ENCODE results near the gene UAP1L1. TPM values are rescaled to one million over a fixed set of nuclear protein-coding genes. Genes with fewer than 3 reads are reported as not detected.

UAP1L1 gene
- total and polyA plus RNA-seq, 9 of the 15 experiments (the other 6 are each of a cell fraction or from before 2014, with no cell fraction given), result 0.20 to 8.6 (median 3.7) TPM

GRCh38 chr9:137128158-137128861 lies 51.0 kb downstream of the UAP1L1 start (continued):
- TF ChIP-seq ATF6 (CRISPR knock-in tag; IDR thresholded peaks at IDR 0.05), result 0 out of 2 replicates have a peak, but pooled peaks have one; percentile 35
- 0 out of 2 replicates have a peak, but pooled peaks have one; percentile 36 for TF ChIP-seq LCOR (CRISPR knock-in tag; IDR thresholded peaks at IDR 0.05)

- intact Hi-C loops (cut with micrococcal nuclease) (loop anchor here (2.0 kb wide), 1 partner anchor 22 kb away; no protein-coding TSS in a partner anchor), in situ Hi-C loops (cut with MboI) (loop anchor here (5.0 kb wide), 1 partner anchor 98 kb away; the partner anchor contains the start of genes CYSRT1 and RNF224)
- Histone ChIP-seq H3K9ac (ENCODE audit: insufficient read depth in 1 of 2, low read depth in 2 of 2, low read length in 2 of 2) (peak overlapping the region; percentile 84 to 100), H4K20me1 (replicated peaks; ENCODE audit: control insufficient read depth, insufficient read depth, low read length) (no peaks in the 10 kb centered on the region), H3K9me1 (ENCODE audit: control insufficient read depth, insufficient read depth, low read length) (no peaks in the 10 kb centered on the region), H3K4me3 (peak overlapping the region; percentile 91), H2AFZ (ENCODE audit: low read depth, low read length) (peak overlapping the region; percentile 99), H3K4me1 (replicated peaks in 1 of 2; ENCODE audit: control insufficient read depth in 2 of 2, insufficient read depth in 2 of 2, low read length in 2 of 2) (peaks cover 12 to 37% of the 10 kb centered on the region in 2 experiments; a peak in 4 of 5 replicates), H3K79me2 (ENCODE audit: control insufficient read depth, insufficient read depth, low read length) (peaks cover 35% of the 10 kb centered on the region), H3K27ac (ENCODE audit: extremely low read depth, low read depth, low read length) (peak overlapping the region; percentile 78), H3K4me2 (ENCODE audit: insufficient read depth, low read length) (peak overlapping the region; percentile 100), H3K27me3 (ENCODE audit: control insufficient read depth in 2 of 2, insufficient read depth in 2 of 2, low read length in 2 of 2) (no peaks in the 10 kb centered on the region), H3K9me3 (replicated peaks; ENCODE audit: control insufficient read depth, insufficient read depth, low read depth, low read length) (no peaks in the 10 kb centered on the region), H3K36me3 (ENCODE audit: control insufficient read depth, insufficient read depth, low read length) (peaks cover 2% of the 10 kb centered on the region; the same call in 1 of the 3 replicates)
- under 1% methylated on average over 35 of the region's 37 CpGs for WGBS (ENCODE audit: insufficient coverage, low coverage, missing lambda C conversion rate)
- CTCF ChIA-PET (ENCODE audit: low intra/inter-chr PET ratio), result no interaction called here
- DNase-seq (ENCODE audit: extremely low read depth in 1 of 4, low spot score in 3 of 4) (peak in 2 of 4 experiments; percentile 41 to 72), FAIRE-seq (no peak), ATAC-seq (peak; percentile 56)
- no TSS peak for BruUV-seq (replicated peaks)
- POLR2A ChIA-PET, result interaction anchor here (0.6 to 2.3 kb wide), 14 partner anchors 9 to 149 kb away, joined by 3 to 23 read pairs (median 4); partner anchors contain the start of genes GRIN1, SAPCD2, TOR4A and TUBB4B
- TF ChIP-seq MCM5 (IDR thresholded peaks at IDR 0.05; ENCODE audit: low read depth) (no peak), CBX5 (IDR thresholded peaks at IDR 0.05; ENCODE audit: borderline replicate concordance, low read depth) (no peak), ZNF75A (CRISPR knock-in tag; IDR thresholded peaks at IDR 0.05) (no peak), SPI1 (IDR thresholded peaks at IDR 0.05; ENCODE audit: borderline replicate concordance, low read depth, low read length) (no peak), SMARCE1 (IDR thresholded peaks at IDR 0.05) (no peak), FOXO4 (CRISPR knock-in tag; IDR thresholded peaks at IDR 0.05) (no peak), ZNF668 (CRISPR knock-in tag; IDR thresholded peaks at IDR 0.05) (no peak), ZNF354B (CRISPR knock-in tag; IDR thresholded peaks at IDR 0.05) (no peak), CREB3L1 (IDR thresholded peaks at IDR 0.05; ENCODE audit: borderline replicate concordance, low read depth) (0 out of 2 replicates have a peak, but pooled peaks have one; percentile 2), ZNF3 (CRISPR knock-in tag; IDR thresholded peaks at IDR 0.05) (no peak), MYC (IDR thresholded peaks at IDR 0.05; ENCODE audit: low read depth, low read length) (no peak), MYC (CRISPR knock-in tag; IDR thresholded peaks at IDR 0.05; ENCODE audit: borderline replicate concordance, low read depth) (0 out of 2 replicates have a peak, but pooled peaks have one; percentile 33), ATF1 (CRISPR knock-in tag; IDR thresholded peaks at IDR 0.05) (no peak), ATF1 (tag; IDR thresholded peaks at IDR 0.05) (no peak)
Observed at GRCh38 chr9:137128862-137129455, 51.6 kb downstream of the UAP1L1 start.

Measured in K562 (cell line).